ENCODE measurements around the gene MVD.
"Not testable (repeated sequence)": the region's sequence is repeated elsewhere in the genome, so short reads cannot be mapped to it uniquely, and the experiment has no call there.

Gene MVD

GRCh38 chr16:88622866-88623265 is 40.0 kb downstream of the MVD start:
- DNase-seq, result no peak

GRCh38 chr16:88622125-88622524 is 40.8 kb downstream of the MVD start:
- no peak for DNase-seq

- peak; percentile 69 for DNase-seq
Measured at GRCh38 chr16:88619859-88620815, 42.8 kb downstream of the MVD start.

GRCh38 chr16:88618956-88619667 is 43.8 kb downstream of the MVD start:
- DNase-seq, result no peak

GRCh38 chr16:88618182-88618955 is 44.5 kb downstream of the MVD start:
- DNase-seq, result no peak

- DNase-seq, result no peak
Measured at GRCh38 chr16:88617268-88618031, 45.4 kb downstream of the MVD start.

GRCh38 chr16:88616736-88617135 is 46.2 kb downstream of the MVD start:
- DNase-seq, result no peak

GRCh38 chr16:88616320-88616719 is 46.6 kb downstream of the MVD start:
- DNase-seq, result no peak

GRCh38 chr16:88614818-88615580 is 47.9 kb downstream of the MVD start:
- DNase-seq, result no peak

GRCh38 chr16:88613911-88614817 is 48.7 kb downstream of the MVD start:
- no peak for DNase-seq

GRCh38 chr16:88613293-88613692 is 49.6 kb downstream of the MVD start:
- DNase-seq, result no peak

GRCh38 chr16:88610909-88611812 is 51.7 kb downstream of the MVD start:
- no peak for DNase-seq

GRCh38 chr16:88610080-88610479 is 52.8 kb downstream of the MVD start:
- DNase-seq, result no peak

- DNase-seq, result not testable (repeated sequence)
Measured at GRCh38 chr16:88609426-88609825, 53.5 kb downstream of the MVD start.

GRCh38 chr16:88608076-88608475 is 54.8 kb downstream of the MVD start:
- DNase-seq, result no peak

GRCh38 chr16:88606148-88606757 is 56.6 kb downstream of the MVD start:
- DNase-seq, result no peak

- DNase-seq, result no peak
Measured at GRCh38 chr16:88605186-88606147, 57.4 kb downstream of the MVD start.

- DNase-seq, result no peak
Measured at GRCh38 chr16:88602091-88602490, 60.8 kb downstream of the MVD start.

Data from CD4-positive, alpha-beta T cell treated with Interleukin-6 for 4 hours (primary cell).